Retinal pigment epithelial cell (primary cell): ENCODE measurements around the gene FAAH2.

Experiments
- DNase-seq: peaks from one replicate; pipeline ENCODE4 v3.0.0-alpha.2; 2010; ENCODE audit warnings: low read depth
- H3K4me3 ChIP-seq: 2 replicates; pipeline ENCODE4 v1.5.1; 2011; ENCODE audit warnings: mild to moderate bottlenecking, low read length, control low read depth, moderate library complexity
- TF ChIP-seq, protein P1 (sequence below): conservative IDR thresholded peaks from 2 replicates; pipeline ENCODE4 v1.5.1; 2011; ENCODE audit warnings: low read depth, low read length, control low read depth, inconsistent platforms

FAAH2 gene

DNA sequence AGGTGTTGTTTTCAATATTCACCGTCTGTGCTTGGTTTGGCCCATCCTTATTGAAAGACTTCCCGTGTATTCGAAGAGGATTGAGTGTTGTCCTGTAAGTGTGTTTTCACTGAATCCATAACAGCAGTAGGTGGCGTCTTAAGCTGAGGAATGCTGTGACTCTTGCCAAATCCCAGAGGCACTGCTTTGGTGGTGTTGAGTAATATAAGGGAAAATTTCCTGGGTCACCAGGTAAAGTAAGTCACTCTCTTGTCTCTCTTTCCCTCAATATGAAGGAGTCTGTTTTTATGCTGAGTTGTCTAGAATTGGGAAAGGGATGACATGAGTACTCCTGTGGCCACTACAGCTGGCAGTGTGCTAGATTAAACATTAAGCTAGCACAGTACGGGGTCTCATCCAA, 158.6 kb downstream of the FAAH2 start:
- H3K4me3 ChIP-seq, result no peak overlapping the region
- TF ChIP-seq, protein P1, sequence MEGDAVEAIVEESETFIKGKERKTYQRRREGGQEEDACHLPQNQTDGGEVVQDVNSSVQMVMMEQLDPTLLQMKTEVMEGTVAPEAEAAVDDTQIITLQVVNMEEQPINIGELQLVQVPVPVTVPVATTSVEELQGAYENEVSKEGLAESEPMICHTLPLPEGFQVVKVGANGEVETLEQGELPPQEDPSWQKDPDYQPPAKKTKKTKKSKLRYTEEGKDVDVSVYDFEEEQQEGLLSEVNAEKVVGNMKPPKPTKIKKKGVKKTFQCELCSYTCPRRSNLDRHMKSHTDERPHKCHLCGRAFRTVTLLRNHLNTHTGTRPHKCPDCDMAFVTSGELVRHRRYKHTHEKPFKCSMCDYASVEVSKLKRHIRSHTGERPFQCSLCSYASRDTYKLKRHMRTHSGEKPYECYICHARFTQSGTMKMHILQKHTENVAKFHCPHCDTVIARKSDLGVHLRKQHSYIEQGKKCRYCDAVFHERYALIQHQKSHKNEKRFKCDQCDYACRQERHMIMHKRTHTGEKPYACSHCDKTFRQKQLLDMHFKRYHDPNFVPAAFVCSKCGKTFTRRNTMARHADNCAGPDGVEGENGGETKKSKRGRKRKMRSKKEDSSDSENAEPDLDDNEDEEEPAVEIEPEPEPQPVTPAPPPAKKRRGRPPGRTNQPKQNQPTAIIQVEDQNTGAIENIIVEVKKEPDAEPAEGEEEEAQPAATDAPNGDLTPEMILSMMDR, result no peak
- no peak for DNase-seq

DNA sequence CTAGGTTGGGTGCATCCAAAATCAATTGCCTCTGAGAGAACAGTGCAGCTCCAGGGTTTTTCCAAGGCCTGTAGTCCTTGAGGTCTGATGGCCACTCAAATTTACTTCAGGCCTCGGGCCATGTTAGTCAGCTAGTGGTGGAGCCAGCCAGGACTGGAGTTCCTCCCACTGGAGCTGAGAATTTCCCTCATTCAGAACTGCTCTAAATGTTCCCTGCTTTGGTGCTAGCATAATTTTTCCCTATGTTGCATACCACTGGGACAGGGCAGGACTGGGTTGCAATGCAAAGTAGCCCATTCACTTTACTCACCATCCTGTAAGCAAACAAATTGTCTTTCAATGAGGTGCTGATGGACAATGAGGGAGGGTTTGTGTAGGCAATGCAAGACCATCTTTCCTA, 159.3 kb downstream of the FAAH2 start:
- H3K4me3 ChIP-seq, result no peak overlapping the region
- TF ChIP-seq, protein P1, result no peak
- no peak for DNase-seq

DNA sequence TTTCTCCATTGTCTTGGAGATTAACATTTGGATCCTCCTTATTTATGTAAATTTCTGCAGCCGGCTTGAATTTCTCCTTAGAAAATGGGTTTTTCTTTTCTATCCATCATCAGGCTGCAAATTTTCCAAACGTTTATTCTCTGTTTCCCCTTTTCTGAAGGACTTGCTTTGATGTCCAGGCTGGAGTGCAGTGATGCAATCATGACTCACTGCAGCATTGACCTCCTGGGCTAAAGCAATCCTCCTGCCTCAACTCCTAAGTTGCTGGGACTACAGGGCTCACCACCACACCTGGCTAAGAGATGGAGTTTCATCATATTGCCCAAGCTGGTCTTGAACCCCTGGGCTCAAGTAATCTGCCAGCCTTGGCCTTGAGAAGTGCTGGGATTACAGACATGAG, 161.3 kb downstream of the FAAH2 start:
- TF ChIP-seq, protein P1, result no peak
- DNase-seq, result no peak
- H3K4me3 ChIP-seq, result no peak overlapping the region

DNA sequence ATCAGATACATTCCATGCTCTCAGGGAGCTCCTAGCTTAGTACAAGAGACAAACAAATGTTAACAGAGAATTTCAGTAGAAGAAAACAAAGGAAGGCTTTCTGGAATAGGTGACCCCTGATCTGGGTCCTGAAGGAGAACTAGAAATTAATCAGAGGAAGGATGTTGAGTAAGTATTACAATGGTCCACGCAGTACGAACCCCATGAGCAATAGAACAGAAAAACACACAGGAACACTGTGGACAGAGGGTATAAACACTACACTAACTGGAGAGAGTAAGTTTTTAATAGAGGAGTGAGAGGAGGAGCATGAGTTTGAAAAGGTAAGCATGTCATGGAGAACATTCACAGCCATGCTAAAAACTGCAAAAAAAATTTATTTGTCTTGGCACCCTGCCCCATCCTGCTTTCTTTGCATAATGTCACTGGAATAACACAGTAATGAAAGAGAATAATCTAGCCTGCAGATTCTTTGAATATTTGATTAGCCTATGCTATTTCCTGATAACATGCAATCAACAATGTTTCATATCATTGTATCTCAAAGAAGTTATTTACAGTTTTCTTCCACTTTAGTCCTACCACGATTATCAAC, 165.0 kb downstream of the FAAH2 start:
- DNase-seq, result no peak
- no peak overlapping the region for H3K4me3 ChIP-seq
- TF ChIP-seq, protein P1, result no peak

DNA sequence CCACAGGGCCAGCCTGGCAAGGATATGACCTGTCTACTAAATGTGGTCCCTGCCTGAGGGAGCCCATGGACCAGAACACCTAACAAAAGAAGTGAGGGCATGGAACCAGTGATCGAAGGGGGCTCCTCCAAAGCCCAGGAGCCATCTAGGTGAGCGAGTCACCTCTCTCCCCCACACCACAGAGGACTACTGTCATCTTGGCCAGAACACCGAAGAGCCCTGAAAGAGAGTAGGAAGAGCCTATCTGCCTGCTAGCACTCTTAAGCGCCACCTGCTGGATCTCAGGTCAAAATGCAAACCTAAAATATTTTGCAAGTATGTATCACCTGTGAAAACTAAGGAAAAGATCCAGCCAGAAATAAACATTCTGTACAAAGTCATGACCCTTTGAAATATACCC, 167.4 kb downstream of the FAAH2 start:
- DNase-seq, result no peak
- TF ChIP-seq, protein P1, result peak; percentile 18
- no peak overlapping the region for H3K4me3 ChIP-seq

DNA sequence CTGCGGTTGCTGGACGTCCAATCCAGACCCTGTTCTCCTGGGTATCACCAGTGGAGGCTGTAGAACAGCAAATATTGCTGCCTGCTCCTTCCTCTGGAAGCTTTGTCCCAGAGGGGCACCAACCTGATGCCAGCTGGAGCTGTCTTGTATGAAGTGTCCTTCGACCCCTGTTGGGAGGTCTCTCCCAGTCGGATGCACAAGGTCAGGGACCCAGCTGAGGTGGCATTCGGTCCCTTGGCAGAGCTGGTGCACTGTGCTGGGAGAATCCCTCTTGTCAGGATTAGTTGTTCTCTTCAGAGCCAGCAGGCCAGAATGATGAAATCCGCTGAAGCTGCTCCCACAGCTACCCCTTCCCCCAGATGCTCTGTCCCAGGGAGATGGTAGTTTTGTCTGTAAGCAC, 195.0 kb downstream of the FAAH2 start:
- TF ChIP-seq, protein P1, result no peak
- no peak for DNase-seq
- H3K4me3 ChIP-seq, result no peak overlapping the region

DNA sequence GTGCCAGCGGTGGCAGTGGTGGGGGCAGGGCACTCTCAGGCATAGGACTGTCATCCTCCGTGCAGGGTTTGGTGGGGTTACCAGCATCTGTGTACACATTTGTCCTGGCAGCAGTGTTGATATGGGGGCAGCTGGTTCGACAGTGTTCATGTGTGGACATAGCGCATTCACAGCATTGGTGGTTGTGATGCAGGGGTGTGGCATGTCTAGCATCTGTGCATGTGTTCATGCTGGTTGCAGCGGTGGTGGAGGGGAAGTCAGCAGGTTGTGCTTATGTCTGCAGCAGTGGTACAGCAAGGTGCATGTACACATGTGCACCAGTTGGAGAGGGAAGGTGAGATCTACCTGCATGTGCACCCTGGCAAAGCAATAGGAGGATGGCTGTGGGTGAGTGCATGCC, 230.0 kb downstream of the FAAH2 start:
- TF ChIP-seq, protein P1, result no peak
- no peak for DNase-seq

More for the DNA sequence above, 230.0 kb downstream of the FAAH2 start:
- H3K4me3 ChIP-seq, result no peak overlapping the region
